GM12891 (cell line): Measurements from ENCODE around the gene FREY1.

Experiments
- DNase-seq: peaks from one replicate; pipeline ENCODE4 v3.0.0; 2011; ENCODE audit warnings: low spot score; ENCODE audit not compliant: insufficient read length
- FAIRE-seq: peaks from 2 replicates; lab custom pipeline; 2011; peaks lifted over from hg19 to GRCh38; lab: Jason Lieb, UNC
- PAX5 ChIP-seq: IDR thresholded peaks from 2 replicates; pipeline ENCODE4 v1.6.1; 2011; ENCODE audit warnings: low read length, moderate library complexity, mild to moderate bottlenecking; ENCODE audit not compliant: insufficient read depth, severe bottlenecking
- POLR2A ChIP-seq: IDR thresholded peaks from 2 replicates; pipeline ENCODE4 v1.6.1; 2011; ENCODE audit warnings: low read depth, low read length, control low read depth
- POLR2AphosphoS5 ChIP-seq: IDR thresholded peaks from 2 replicates; pipeline ENCODE4 v1.6.1; 2011; ENCODE audit warnings: low read depth, low read length, control low read depth
- POU2F2 ChIP-seq: IDR thresholded peaks from 2 replicates; pipeline ENCODE4 v1.6.1; 2011; ENCODE audit warnings: low read depth, mild to moderate bottlenecking, control low read depth, low read length, moderate library complexity
- SPI1 ChIP-seq: IDR thresholded peaks from 2 replicates; pipeline ENCODE4 v1.6.1; 2011; ENCODE audit warnings: low read depth, low read length, control low read depth
- TAF1 ChIP-seq: IDR thresholded peaks from 2 replicates; pipeline ENCODE4 v1.6.1; 2011; ENCODE audit warnings: low read depth, low read length, control low read depth

Gene FREY1

DNA sequence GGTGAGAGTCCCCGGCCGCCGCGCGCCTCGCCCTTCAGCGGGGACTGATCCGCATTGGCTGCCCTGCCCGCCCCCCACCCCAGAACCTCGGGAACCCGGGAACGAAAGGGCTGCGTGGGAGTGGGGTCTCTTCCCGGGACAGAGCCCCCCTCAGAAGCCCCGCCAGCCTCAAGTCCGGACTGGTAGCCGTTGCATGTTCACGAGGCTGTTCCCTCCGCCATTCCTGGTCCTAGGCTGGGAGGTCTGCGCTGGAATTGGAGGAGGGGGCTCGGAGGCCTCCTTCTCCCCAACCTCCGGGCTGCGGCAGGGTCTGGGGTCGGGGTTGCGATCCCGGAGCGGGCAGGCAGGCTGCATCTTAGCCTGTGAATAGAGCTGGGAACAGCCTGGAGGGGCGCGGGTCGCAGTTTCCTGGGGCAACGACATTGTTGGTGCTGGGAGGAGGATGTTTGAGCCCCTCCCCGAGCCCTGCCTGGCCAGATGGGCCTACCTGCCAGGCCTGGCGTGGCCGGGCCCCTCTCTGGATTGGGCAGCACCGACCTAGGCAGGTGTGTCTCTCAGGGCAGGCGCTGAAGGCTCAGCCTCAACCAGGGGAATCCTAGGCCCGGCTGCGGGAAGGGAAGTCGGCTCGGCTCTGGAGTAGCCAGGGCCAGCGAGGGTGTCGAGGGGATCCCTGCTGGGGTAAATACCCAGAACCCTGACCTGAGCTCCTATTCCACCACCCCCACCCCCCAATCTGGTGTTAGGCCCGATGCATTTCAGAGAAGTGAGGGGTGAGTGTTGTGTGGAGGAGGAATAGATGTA lies 20.9 kb downstream of the FREY1 start:
- FAIRE-seq (no peak), DNase-seq (no peak)
- TF ChIP-seq TAF1 = no peak
- TF ChIP-seq PAX5 = no peak
- no peak for TF ChIP-seq SPI1
- no peak for TF ChIP-seq POU2F2
- no peak for TF ChIP-seq POLR2AphosphoS5
- TF ChIP-seq POLR2A = no peak

DNA sequence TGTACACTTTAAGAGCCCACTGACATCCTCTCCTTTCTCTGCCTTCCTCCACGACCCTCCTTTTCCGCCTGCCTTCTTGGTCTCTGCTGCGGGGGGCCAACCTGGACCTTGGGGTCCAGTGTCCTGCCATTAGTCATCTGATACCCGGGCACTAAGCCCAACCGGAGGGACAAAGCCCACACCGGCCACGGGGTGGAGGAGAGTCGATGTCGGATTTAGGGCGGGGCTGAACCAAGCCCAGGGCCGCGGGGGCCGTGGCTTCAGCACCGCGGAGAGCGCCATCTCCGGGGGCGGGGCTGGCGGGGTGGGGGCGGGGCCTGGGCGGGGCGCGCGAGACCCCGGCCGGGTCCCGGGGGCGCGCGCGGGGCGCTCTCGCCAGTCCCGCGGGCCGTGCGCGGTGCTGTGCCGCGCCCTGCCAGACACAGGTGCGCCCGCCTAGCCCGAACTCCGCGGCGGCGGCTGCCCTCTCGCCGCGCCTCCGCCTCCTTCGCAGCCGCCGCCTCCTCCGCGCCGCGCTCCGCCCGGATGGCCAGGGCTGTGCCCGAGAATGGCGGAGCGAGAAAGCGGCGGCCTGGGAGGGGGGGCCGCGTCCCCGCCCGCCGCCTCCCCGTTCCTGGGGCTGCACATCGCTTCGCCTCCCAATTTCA lies 21.7 kb downstream of the FREY1 start, which contains the start of gene MAPK8IP1:
MAPK8IP1 (plus strand) TSS at position 378 of the 647 bp plus-strand sequence; CDS start at position 548, 170 bp downstream.
- FAIRE-seq (peak; percentile 66), DNase-seq (peak; percentile 86)
- no peak for TF ChIP-seq TAF1
- no peak for TF ChIP-seq PAX5
- TF ChIP-seq SPI1 = no peak
- no peak for TF ChIP-seq POU2F2
- no peak for TF ChIP-seq POLR2AphosphoS5
- no peak for TF ChIP-seq POLR2A

DNA sequence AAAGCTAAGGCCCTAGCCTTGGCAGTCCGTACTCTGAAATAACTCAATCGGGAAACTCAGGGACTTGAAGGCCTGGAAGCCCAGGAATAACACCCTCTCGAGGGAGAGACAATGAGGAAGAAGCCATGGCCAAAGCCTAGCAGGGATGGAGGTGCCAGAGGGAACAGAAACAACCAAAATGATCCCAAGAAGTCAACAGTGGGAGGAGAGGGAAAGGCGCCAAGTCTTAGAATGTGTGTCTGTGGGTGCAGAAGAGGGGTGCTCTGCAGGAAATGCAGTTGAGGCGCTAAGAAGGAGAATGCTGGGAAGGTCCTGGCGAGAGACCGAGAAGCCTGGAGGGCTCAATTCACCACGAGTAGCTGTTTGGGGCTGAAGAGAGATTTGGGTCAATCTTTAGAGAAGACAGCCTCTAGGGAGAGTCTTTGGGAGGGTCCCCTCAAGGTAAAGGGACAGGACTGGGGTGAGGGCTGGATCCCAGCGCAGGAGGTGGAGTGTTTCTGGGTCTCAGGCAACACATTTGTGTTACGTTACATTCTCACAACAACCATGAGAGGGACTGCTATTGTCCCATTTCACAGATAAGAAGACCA lies 22.4 kb downstream of the FREY1 start:
- no peak for DNase-seq
- no peak for TF ChIP-seq POLR2AphosphoS5
- TF ChIP-seq TAF1 = no peak
- TF ChIP-seq SPI1 = no peak
- TF ChIP-seq POLR2A = no peak; the same call in 1 of the 2 replicates
- TF ChIP-seq POU2F2 = no peak
- TF ChIP-seq PAX5 = no peak
- no peak for FAIRE-seq

DNA sequence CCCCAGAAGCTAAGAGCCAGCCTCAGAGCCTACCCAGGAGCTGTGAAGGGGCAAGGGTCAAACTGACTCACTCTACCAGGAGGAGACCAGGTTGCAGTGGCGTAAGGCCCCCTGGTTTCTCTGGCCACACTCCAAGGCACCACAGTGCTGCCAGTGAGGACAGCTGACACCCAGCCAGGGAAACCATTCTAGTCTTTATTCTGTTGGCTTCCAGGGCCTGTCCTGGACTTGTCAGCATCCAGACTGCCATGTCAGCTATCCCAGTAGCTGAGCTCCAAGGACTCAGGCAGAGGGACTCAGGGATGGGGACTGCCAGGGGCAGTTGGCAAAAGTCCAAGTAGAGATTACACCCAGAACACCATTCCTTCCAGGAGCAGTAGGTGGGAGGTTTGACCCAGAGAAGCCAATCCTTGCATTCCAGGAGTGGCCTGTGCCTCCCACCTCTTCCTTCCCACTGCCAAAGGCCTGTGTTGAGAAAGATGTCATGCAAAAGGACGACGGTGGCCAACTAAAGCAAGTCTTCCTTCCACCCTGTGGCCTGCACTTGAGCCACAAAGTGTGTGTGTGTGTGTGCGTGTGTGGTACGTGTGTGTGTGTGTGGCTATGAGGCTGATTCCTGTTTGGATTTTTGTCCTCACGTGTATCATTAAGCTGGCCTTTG lies 25.2 kb downstream of the FREY1 start:
- DNase-seq (no peak), FAIRE-seq (no peak)
- TF ChIP-seq PAX5 = no peak
- TF ChIP-seq POLR2A = no peak
- TF ChIP-seq POLR2AphosphoS5 = no peak
- no peak for TF ChIP-seq SPI1
- no peak for TF ChIP-seq POU2F2
- no peak for TF ChIP-seq TAF1

DNA sequence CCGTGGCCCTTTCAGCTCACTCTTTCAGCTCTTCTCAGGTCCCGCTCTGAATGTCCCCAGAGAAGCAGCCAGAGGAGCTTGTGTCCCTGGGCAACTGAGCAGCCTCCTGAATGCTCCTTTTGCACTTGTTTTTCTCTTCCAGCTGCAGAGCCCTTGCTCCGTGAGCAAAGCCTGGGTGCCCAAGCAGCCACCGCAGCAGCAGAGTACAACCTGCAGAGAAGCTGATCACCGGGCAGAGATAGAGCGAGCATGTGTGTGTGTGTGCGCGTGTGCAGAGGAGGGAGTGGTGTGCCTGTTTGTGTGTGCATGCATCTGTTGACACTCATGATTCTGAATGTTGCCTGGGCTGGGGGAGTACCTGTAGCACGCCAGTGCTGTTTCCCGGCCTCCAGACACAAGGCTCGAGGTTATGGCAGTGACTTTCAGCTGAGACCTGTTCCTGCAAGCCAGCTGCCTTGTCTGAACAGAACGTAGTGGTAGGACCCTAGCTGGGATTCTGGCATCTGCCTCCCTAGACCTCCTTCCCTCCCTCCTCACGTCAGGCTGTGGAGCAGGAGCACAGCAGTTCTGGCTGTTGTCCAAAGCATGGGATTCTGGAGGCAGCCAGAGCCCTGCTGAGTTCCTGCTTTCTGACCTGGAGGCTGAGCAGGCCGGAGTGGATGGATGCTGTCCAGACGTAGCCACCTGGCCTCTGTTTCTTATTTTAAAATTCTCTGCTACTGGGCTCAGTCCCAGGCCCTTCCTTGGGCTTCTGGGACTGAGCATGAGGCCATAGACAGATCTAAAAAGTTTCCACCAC lies 26.1 kb downstream of the FREY1 start:
- no peak for FAIRE-seq
- no peak for TF ChIP-seq POLR2AphosphoS5
- no peak for TF ChIP-seq POLR2A
- TF ChIP-seq TAF1 = no peak
- TF ChIP-seq PAX5 = no peak
- no peak for TF ChIP-seq SPI1
- no peak for TF ChIP-seq POU2F2
- DNase-seq = no peak

DNA sequence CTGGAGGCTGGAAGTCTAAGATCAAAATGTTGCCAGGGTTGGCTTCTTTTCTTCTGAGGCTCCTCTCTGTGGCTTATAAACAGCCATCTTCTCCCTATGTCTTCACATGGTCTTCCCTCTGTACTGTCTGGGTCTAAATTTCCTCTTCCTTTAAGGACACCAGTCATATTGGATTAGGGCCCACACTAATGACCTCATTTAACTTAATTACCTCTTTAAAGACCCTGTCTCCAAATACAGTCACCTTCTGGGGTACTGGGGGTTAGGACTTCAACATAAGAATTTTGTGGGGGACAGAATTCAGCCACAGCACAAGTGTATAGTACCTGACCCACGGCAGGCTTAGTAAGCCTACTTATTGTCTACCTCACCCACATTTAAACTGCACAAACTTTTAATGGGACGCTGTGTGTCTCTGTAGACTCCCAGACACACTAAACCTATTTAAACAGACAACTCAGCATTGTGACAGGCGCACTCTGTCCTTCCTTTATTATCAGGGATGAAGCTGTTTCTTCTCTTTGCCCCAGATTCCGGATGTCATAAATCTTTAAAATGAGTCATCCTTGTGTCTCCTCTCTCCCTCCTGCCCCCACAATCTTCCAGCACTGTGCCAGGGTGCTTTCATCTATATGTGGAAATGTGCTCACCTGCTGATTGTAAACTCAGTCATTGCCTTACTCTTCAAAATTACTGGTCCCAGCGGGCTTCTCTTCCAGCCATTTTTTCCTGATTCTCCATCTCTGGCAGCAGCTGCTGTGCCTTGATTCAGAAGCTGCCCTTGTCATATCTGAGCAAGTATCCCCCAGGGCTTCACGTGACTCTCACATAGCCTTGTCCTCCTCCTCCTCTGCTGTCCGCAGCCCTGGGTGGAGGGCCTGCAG lies 27.0 kb downstream of the FREY1 start:
- no peak for DNase-seq
- TF ChIP-seq POLR2A (no peak), POLR2AphosphoS5 (no peak), TAF1 (no peak), SPI1 (no peak), PAX5 (no peak), POU2F2 (no peak)
- FAIRE-seq = no peak

DNA sequence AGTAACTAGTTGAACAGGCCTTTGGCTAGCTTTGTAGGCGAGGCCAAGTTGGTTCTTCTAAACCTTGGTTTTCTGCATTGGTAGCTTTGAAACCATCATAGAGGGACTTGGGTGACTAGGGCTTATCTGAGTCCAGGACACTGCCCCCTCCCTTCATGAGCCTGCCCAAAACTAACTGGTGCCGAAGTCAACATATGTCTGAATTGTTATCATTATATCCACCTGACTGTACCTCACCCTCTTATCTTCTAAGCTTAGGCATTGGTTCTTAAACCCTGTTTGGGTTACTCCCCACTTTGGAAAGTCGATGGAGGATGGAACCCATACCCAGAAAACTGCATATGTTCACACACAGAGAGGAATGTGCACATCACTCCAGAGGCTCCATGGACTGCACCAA lies 29.2 kb downstream of the FREY1 start:
- no peak for TF ChIP-seq TAF1
- no peak for TF ChIP-seq SPI1
- no peak for TF ChIP-seq POLR2A
- TF ChIP-seq POU2F2 = no peak
- no peak for TF ChIP-seq PAX5
- FAIRE-seq (no peak), DNase-seq (no peak)

DNA sequence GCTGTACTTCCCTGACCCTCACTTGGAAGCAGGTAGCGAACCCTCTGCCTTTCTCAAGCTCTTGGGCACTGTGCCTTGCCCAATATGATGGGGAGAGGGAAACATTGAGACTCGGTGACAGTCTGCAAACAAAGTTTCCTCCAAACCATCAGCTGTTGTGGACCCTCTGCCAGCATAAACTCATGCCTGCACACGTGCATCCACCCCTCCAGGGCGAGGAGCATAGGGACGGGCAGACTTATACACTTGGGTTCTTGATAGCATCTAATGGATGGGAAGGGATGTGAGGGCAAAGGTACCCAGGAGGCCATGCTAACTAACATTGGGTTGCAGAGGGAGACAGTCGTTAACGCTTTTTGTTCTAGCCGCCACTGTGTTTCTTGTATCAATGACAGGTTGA lies 29.9 kb downstream of the FREY1 start:
- FAIRE-seq (no peak), DNase-seq (no peak)
- no peak for TF ChIP-seq SPI1
- no peak for TF ChIP-seq PAX5
- TF ChIP-seq POLR2AphosphoS5 = no peak
- no peak for TF ChIP-seq POLR2A
- no peak for TF ChIP-seq POU2F2
- TF ChIP-seq TAF1 = no peak
